Prostate gland (tissue), 2 donors: Measurements from ENCODE around the gene VSIR. TPM values are rescaled to one million over a fixed set of nuclear protein-coding genes. Genes with fewer than 3 reads are reported as not detected.
A peak's percentile ranks its signal among the peaks of the same experiment; 100 is the strongest.

Source experiments
- DNase-seq: peaks from one replicate; pipeline ENCODE4 v3.0.0-alpha.2; 2019; ENCODE audit warnings: low spot score
- H3K27ac ChIP-seq, 2 donors: fragments of 200-600 bp; sonication (generic); 2 replicates each; pipeline ENCODE4 v1.5.1; 2017 to 2019
- H3K27me3 ChIP-seq: fragments of 200-600 bp; sonication (generic); replicated peaks from 2 replicates; pipeline ENCODE4 v1.5.1; 2019; ENCODE audit not compliant: insufficient read depth
- H3K36me3 ChIP-seq, 2 donors: fragments of 200-600 bp; sonication (generic); 1 replicate in 1 of 2; 2 replicates in 1 of 2; pipeline versions ENCODE4 v1.5.1 to v1.8.1; 2017 to 2019
- H3K4me1 ChIP-seq: fragments of 200-600 bp; sonication (generic); replicated peaks from 2 replicates; pipeline ENCODE4 v1.5.1; 2019
- H3K4me3 ChIP-seq, 2 donors: fragments of 200-600 bp; sonication (generic); 2 replicates each; pipeline ENCODE4 v1.5.1; 2017 to 2019
- H3K9me3 ChIP-seq: fragments of 200-600 bp; sonication (generic); 2 replicates; pipeline ENCODE4 v1.5.1; 2017
- POLR2A ChIP-seq: fragments of 450-650 bp; IDR thresholded peaks from one replicate; pipeline ENCODE4 v1.6.1; 2016; ENCODE audit warnings: antibody characterized with exemption, mild to moderate bottlenecking
- POLR2AphosphoS5 ChIP-seq: sonication (generic); formaldehyde crosslinking; IDR thresholded peaks from one replicate; pipeline ENCODE4 v1.6.1; 2017; ENCODE audit warnings: antibody characterized with exemption
- WGBS: methylation state at CpG from one replicate; pipeline ENCODE4 v1.1.5; 2018; 5-methylcytosine and 5-hydroxymethylcytosine counted together
- intact Hi-C: fragments of 100-400 bp; cut with DNase I; formaldehyde crosslinking; loops from one replicate; pipeline ENCODE4 v1.14.2; 2022
- total RNA-seq, 2 donors: library from RNA; depleted of rRNA; stranded (reverse); fragments of >200 nt; gene quantifications; one replicate each; pipeline ENCODE4 v1.1.0, GENCODE V29; 2016
- TF ChIP-seq, protein P1 (sequence below), 4 experiments: fragments of 200-600 bp in 2 of 4; fragments of 450-650 bp in 2 of 4; sonication (generic) in 2 of 4; IDR thresholded peaks; 1 replicate in 3 of 4; 2 replicates in 1 of 4; pipeline ENCODE4 v1.5.1; 2016 to 2019; ENCODE audit warnings: antibody characterized with exemption in 4 of 4, mild to moderate bottlenecking in 2 of 4, moderate library complexity in 2 of 4

The VSIR gene
- total RNA-seq, 2 donors from 2014 or later: 23.1 to 40.2 TPM

DNA sequence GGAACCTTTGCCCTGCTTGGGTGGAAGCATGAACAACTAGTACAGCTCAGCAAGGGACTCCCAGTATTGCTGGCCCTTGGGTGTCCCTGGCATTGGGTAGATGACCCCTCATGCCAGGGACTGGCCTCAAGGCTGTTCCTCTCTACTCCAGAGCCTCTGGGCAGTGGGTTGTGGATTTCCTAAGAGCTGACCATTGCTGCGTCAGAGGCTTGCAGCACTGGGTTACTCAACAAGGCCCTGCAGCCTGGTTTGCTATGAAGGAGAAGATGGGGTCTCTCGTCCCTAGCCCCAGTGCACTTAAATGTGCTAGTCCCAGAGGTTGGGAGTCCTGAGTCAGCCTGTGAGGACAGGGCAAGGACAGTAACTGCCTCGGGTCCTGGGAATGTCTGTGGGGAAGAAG is 2.5 kb downstream of the VSIR start:
- TF ChIP-seq, protein P1, sequence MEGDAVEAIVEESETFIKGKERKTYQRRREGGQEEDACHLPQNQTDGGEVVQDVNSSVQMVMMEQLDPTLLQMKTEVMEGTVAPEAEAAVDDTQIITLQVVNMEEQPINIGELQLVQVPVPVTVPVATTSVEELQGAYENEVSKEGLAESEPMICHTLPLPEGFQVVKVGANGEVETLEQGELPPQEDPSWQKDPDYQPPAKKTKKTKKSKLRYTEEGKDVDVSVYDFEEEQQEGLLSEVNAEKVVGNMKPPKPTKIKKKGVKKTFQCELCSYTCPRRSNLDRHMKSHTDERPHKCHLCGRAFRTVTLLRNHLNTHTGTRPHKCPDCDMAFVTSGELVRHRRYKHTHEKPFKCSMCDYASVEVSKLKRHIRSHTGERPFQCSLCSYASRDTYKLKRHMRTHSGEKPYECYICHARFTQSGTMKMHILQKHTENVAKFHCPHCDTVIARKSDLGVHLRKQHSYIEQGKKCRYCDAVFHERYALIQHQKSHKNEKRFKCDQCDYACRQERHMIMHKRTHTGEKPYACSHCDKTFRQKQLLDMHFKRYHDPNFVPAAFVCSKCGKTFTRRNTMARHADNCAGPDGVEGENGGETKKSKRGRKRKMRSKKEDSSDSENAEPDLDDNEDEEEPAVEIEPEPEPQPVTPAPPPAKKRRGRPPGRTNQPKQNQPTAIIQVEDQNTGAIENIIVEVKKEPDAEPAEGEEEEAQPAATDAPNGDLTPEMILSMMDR (IDR thresholded peaks at IDR 0.05): no peak
- TF ChIP-seq POLR2AphosphoS5 (no peak), POLR2A (no peak)
- DNase-seq: no peak
- H3K9me3 ChIP-seq: no peaks in the 10 kb centered on the region
- no peak overlapping the region for H3K4me3 ChIP-seq
- H3K27me3 ChIP-seq: no peaks in the 10 kb centered on the region
- H3K27ac ChIP-seq: peak overlapping the region; percentile 86
- H3K36me3 ChIP-seq: no peaks in the 10 kb centered on the region
- 85% methylated on average over 3 of the region's 3 CpGs for WGBS
- intact Hi-C loops: loop anchor here (5.0 kb wide), 1 partner anchor 58 kb away; no protein-coding TSS in a partner anchor
- no peaks in the 10 kb centered on the region for H3K4me1 ChIP-seq

- Histone ChIP-seq H3K4me3 (no peak overlapping the region), H3K27me3 (no peaks in the 10 kb centered on the region), H3K9me3 (no peaks in the 10 kb centered on the region), H3K27ac (peak overlapping the region; percentile 53 to 86), H3K36me3 (no peaks in the 10 kb centered on the region), H3K4me1 (no peaks in the 10 kb centered on the region)
- WGBS: 96% methylated on average over 2 of the region's 3 CpGs
- DNase-seq: no peak
- intact Hi-C loops: loop anchor here (5.0 kb wide), 1 partner anchor 58 kb away; no protein-coding TSS in a partner anchor
- TF ChIP-seq POLR2A (no peak), POLR2AphosphoS5 (no peak)
- TF ChIP-seq, protein P1 (IDR thresholded peaks at IDR 0.05): no peak
Measured at GRCh38 chr10:71770255-71770654, 3.1 kb downstream of the VSIR start.

DNA sequence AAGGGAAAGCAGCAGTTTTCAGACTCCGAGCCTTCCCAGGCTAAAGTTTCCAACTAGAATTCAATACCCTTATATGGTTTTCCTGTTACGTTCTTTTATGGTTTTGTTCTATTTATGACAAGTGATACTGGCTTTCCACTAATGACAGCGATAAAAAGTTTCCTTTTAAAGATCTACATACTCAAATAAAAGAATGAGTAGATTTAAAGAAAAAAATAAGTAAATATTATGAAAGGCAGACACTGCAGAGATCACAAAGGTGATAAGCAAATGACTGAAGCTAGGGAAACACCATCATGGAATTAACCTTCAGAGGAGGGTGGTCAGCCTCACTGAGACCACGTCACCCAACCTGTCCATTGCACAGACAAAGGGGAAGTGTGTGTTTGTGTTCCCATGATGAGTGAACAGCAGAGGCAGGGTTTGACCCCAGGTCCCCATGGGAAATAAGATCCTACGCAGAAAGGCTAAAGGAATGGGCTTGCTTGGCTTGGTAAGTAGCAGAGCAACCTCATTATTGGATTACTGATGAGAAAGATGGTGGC is 4.0 kb downstream of the VSIR start:
- H3K9me3 ChIP-seq: no peaks in the 10 kb centered on the region
- WGBS: 32% methylated on average over 5 of the region's 5 CpGs
- intact Hi-C loops: no loop called here
- H3K27ac ChIP-seq: peak overlapping the region; percentile 53 to 86
- no peaks in the 10 kb centered on the region for H3K27me3 ChIP-seq
- TF ChIP-seq, protein P1 (IDR thresholded peaks at IDR 0.05): no peak
- TF ChIP-seq POLR2A (no peak), POLR2AphosphoS5 (no peak)
- H3K4me1 ChIP-seq: no peaks in the 10 kb centered on the region
- no peak for DNase-seq
- no peaks in the 10 kb centered on the region for H3K36me3 ChIP-seq
- peak overlapping the region in 1 of 2 donors; percentile 0 for H3K4me3 ChIP-seq

- intact Hi-C loops: no loop called here
- no peaks in the 10 kb centered on the region for H3K4me1 ChIP-seq
- H3K27ac ChIP-seq: peak overlapping the region; percentile 33 to 86
- WGBS: 66% methylated on average over 10 of the region's 10 CpGs
- DNase-seq: no peak
- TF ChIP-seq, protein P1 (IDR thresholded peaks at IDR 0.05): no peak
- peak; percentile 18 for TF ChIP-seq POLR2A
- H3K36me3 ChIP-seq: no peaks in the 10 kb centered on the region
- H3K4me3 ChIP-seq: no peak overlapping the region
- no peaks in the 10 kb centered on the region for H3K27me3 ChIP-seq
- H3K9me3 ChIP-seq: no peaks in the 10 kb centered on the region
Measured at GRCh38 chr10:71767420-71768035, 5.8 kb downstream of the VSIR start.
